Neural progenitor cell (in vitro differentiated cells): ENCODE results near the gene MORN3. TPM values are rescaled to one million over a fixed set of nuclear protein-coding genes. Genes with fewer than 3 reads are reported as not detected.
"Not testable (repeated sequence)": the region's sequence is repeated elsewhere in the genome, so short reads cannot be mapped to it uniquely, and the experiment has no call there.

ENCODE experiments used
- DNase-seq: peaks from one replicate; pipeline ENCODE4 v3.0.0-alpha.2; 2016; ENCODE audit warnings: low spot score
- H2AFZ ChIP-seq: fragments of 200-600 bp; sonication (generic); replicated peaks from 2 replicates; pipeline ENCODE4 v1.6.1; 2016; ENCODE audit warnings: antibody characterized with exemption
- H3F3A ChIP-seq: fragments of 200-600 bp; sonication (generic); 2 replicates; pipeline ENCODE4 v1.6.1; 2016; ENCODE audit warnings: antibody characterized with exemption, low read depth
- H3K27ac ChIP-seq: fragments of 200-600 bp; sonication (generic); 2 replicates; pipeline ENCODE4 v1.5.1; 2016; ENCODE audit warnings: mild to moderate bottlenecking
- H3K27me3 ChIP-seq: fragments of 200-600 bp; sonication (generic); 2 replicates; pipeline ENCODE4 v1.6.1; 2016; ENCODE audit warnings: mild to moderate bottlenecking, moderate library complexity
- H3K36me3 ChIP-seq: fragments of 200-600 bp; sonication (generic); 2 replicates; pipeline ENCODE4 v1.5.1; 2016
- H3K4me1 ChIP-seq: fragments of 200-600 bp; sonication (generic); 2 replicates; pipeline ENCODE4 v1.6.1; 2016; ENCODE audit warnings: mixed run types
- H3K4me2 ChIP-seq: fragments of 200-600 bp; sonication (generic); 2 replicates; pipeline ENCODE4 v1.6.1; 2016
- H3K4me3 ChIP-seq: fragments of 200-600 bp; sonication (generic); 2 replicates; pipeline ENCODE4 v1.5.1; 2016
- H3K79me2 ChIP-seq: fragments of 200-600 bp; sonication (generic); 2 replicates; pipeline ENCODE4 v1.6.1; 2016; ENCODE audit warnings: low read depth
- H3K9ac ChIP-seq: fragments of 200-600 bp; sonication (generic); 2 replicates; pipeline ENCODE4 v1.6.1; 2016
- H3K9me3 ChIP-seq: fragments of 200-600 bp; sonication (generic); 2 replicates; pipeline ENCODE4 v1.5.1; 2016; ENCODE audit warnings: low read depth
- H4K20me1 ChIP-seq: fragments of 200-600 bp; sonication (generic); 2 replicates; pipeline ENCODE4 v1.6.1; 2016; ENCODE audit warnings: low read depth
- H3K27ac Mint-ChIP-seq: 3 replicates; pipeline ENCODE4 v1.8.0; 2021; ENCODE audit warnings: mixed read lengths
- H3K27me3 Mint-ChIP-seq: 2 replicates; pipeline ENCODE4 v1.8.0; 2022; ENCODE audit warnings: low read depth, mild to moderate bottlenecking, inconsistent platforms, moderate library complexity, mixed read lengths; ENCODE audit not compliant: insufficient read depth
- H3K36me3 Mint-ChIP-seq: 3 replicates; pipeline ENCODE4 v1.8.0; 2021; ENCODE audit warnings: mixed read lengths
- H3K4me1 Mint-ChIP-seq: 3 replicates; pipeline ENCODE4 v1.8.0; 2021; ENCODE audit warnings: mixed read lengths
- H3K4me3 Mint-ChIP-seq: 3 replicates; pipeline ENCODE4 v1.8.0; 2021; ENCODE audit warnings: mild to moderate bottlenecking, moderate library complexity, mixed read lengths
- H3K9me3 Mint-ChIP-seq: 3 replicates; pipeline ENCODE4 v1.8.0; 2020; ENCODE audit warnings: mixed read lengths
- EZH2 ChIP-seq: fragments of 200-600 bp; sonication (generic); IDR thresholded peaks from 2 replicates; pipeline ENCODE4 v1.6.1; 2017; ENCODE audit warnings: antibody characterized with exemption, mild to moderate bottlenecking, moderate library complexity
- EZH2phosphoT487 ChIP-seq: fragments of 200-600 bp; sonication (generic); IDR thresholded peaks from 2 replicates; pipeline ENCODE4 v1.6.1; 2017; ENCODE audit warnings: antibody characterized with exemption
- total RNA-seq: library from RNA; depleted of rRNA; stranded (reverse); fragments of >200 nt; gene quantifications from 2 replicates; pipeline ENCODE4 v1.2.3, GENCODE V29; 2015; ENCODE audit warnings: low replicate concordance
- TF ChIP-seq, protein P1 (sequence below): fragments of 200-600 bp; sonication (generic); IDR thresholded peaks from 2 replicates; pipeline ENCODE4 v1.5.1; 2017; ENCODE audit warnings: antibody characterized with exemption, mild to moderate bottlenecking

The MORN3 gene
- total RNA-seq, 1 donor from 2014 or later, result 0.19 TPM

GRCh38 chr12:121693155-121693687 is 23.8 kb upstream of the MORN3 start:
- Mint-ChIP-seq H3K4me3 (no peak overlapping the region), H3K27me3 (peaks cover 6% of the 10 kb centered on the region), H3K36me3 (no peaks in the 10 kb centered on the region), H3K4me1 (peaks cover 28% of the 10 kb centered on the region), H3K9me3 (no peaks in the 10 kb centered on the region), H3K27ac (peak overlapping the region; percentile 27)
- Histone ChIP-seq H2AFZ (no peak overlapping the region), H3K27ac (no peak overlapping the region), H3K4me3 (no peak overlapping the region), H3K4me2 (no peak overlapping the region), H3K9me3 (no peaks in the 10 kb centered on the region), H3K79me2 (no peaks in the 10 kb centered on the region), H3K36me3 (no peaks in the 10 kb centered on the region), H3K27me3 (no peaks in the 10 kb centered on the region), H4K20me1 (no peaks in the 10 kb centered on the region), H3F3A (peaks cover 6% of the 10 kb centered on the region), H3K4me1 (peaks cover 3% of the 10 kb centered on the region), H3K9ac (no peak overlapping the region)
- DNase-seq, result no peak
- TF ChIP-seq EZH2phosphoT487 (no peak), EZH2 (no peak)
- TF ChIP-seq, protein P1, sequence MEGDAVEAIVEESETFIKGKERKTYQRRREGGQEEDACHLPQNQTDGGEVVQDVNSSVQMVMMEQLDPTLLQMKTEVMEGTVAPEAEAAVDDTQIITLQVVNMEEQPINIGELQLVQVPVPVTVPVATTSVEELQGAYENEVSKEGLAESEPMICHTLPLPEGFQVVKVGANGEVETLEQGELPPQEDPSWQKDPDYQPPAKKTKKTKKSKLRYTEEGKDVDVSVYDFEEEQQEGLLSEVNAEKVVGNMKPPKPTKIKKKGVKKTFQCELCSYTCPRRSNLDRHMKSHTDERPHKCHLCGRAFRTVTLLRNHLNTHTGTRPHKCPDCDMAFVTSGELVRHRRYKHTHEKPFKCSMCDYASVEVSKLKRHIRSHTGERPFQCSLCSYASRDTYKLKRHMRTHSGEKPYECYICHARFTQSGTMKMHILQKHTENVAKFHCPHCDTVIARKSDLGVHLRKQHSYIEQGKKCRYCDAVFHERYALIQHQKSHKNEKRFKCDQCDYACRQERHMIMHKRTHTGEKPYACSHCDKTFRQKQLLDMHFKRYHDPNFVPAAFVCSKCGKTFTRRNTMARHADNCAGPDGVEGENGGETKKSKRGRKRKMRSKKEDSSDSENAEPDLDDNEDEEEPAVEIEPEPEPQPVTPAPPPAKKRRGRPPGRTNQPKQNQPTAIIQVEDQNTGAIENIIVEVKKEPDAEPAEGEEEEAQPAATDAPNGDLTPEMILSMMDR, result no peak

DNA sequence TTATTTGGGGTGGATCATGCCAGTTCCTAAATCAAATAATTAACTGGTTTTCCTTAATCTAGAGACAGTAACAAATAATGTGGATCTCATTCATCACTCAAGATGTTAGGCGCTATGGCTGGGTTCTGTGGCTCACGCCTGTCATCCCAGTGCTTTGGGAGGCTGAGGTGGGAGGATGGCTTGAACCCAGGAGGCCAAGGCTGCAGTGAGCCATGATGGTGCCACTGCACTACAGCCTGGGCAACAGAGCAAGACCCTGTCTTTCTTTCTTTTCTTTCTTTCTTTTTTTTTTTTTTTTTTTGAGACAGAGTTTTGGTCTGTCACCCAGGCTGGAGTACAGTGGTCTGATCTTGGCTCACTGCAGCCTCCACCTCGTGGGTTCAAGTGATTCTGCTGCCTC is 23.3 kb upstream of the MORN3 start:
- H3K4me1 Mint-ChIP-seq, result peaks cover 28% of the 10 kb centered on the region
- H3K27ac Mint-ChIP-seq, H3K27me3 ChIP-seq, DNase-seq, H3K27me3 Mint-ChIP-seq, H3F3A ChIP-seq, H4K20me1 ChIP-seq, H3K4me1 ChIP-seq, H3K4me3 Mint-ChIP-seq, H2AFZ ChIP-seq, H3K27ac ChIP-seq, H3K9ac ChIP-seq, H3K9me3 Mint-ChIP-seq, H3K4me2 ChIP-seq, H3K4me3 ChIP-seq, H3K79me2 ChIP-seq, H3K36me3 ChIP-seq, H3K36me3 Mint-ChIP-seq, H3K9me3 ChIP-seq: not testable (repeated sequence)

GRCh38 chr12:121689430-121689829 is 20.0 kb upstream of the MORN3 start:
- no peaks in the 10 kb centered on the region for H3K79me2 ChIP-seq
- peaks cover 16% of the 10 kb centered on the region for H3F3A ChIP-seq
- H3K4me1 ChIP-seq, result peaks cover 3% of the 10 kb centered on the region
- H3K4me3 ChIP-seq, result no peak overlapping the region
- Mint-ChIP-seq H3K9me3 (no peaks in the 10 kb centered on the region), H3K4me1 (peaks cover 27% of the 10 kb centered on the region), H3K27me3 (peaks cover 15% of the 10 kb centered on the region), H3K27ac (no peak overlapping the region), H3K36me3 (no peaks in the 10 kb centered on the region), H3K4me3 (peak overlapping the region; percentile 13)
- no peak for DNase-seq
- H3K27me3 ChIP-seq, result no peaks in the 10 kb centered on the region
- no peaks in the 10 kb centered on the region for H3K36me3 ChIP-seq
- TF ChIP-seq, protein P1, result no peak
- TF ChIP-seq EZH2, result no peak
- TF ChIP-seq EZH2phosphoT487, result no peak
- H4K20me1 ChIP-seq, result no peaks in the 10 kb centered on the region
- H3K27ac ChIP-seq, result no peak overlapping the region
- H3K9me3 ChIP-seq, result no peaks in the 10 kb centered on the region
- no peak overlapping the region for H3K9ac ChIP-seq
- no peak overlapping the region for H3K4me2 ChIP-seq
- no peak overlapping the region for H2AFZ ChIP-seq

DNA sequence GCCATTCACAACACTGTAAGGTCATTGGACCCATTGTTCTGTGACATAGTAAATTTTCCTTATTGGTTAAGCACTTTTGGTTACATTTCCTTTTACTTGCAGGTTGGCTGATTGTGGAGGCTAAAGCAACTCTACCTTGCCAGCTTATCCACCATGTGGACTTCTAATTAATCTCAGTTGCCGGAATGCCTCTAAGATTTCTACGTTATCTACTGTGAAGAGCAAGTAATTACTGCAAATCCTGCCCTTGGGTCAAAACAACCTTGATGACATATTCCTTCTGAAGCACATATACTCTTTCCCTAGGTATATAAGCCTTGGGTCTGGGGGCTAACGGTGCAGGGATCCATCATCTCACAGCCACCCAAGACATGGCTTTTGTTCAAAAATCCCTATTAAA is 19.5 kb upstream of the MORN3 start:
- Histone ChIP-seq H4K20me1 (no peaks in the 10 kb centered on the region), H2AFZ (no peak overlapping the region), H3K4me3 (no peak overlapping the region), H3K27ac (no peak overlapping the region), H3F3A (peaks cover 16% of the 10 kb centered on the region), H3K9ac (no peak overlapping the region), H3K36me3 (no peaks in the 10 kb centered on the region), H3K79me2 (no peaks in the 10 kb centered on the region), H3K27me3 (no peaks in the 10 kb centered on the region), H3K4me2 (no peak overlapping the region), H3K9me3 (no peaks in the 10 kb centered on the region), H3K4me1 (peaks cover 3% of the 10 kb centered on the region)
- Mint-ChIP-seq H3K27me3 (peaks cover 13% of the 10 kb centered on the region), H3K36me3 (no peaks in the 10 kb centered on the region), H3K27ac (no peak overlapping the region), H3K4me3 (no peak overlapping the region), H3K4me1 (peaks cover 27% of the 10 kb centered on the region), H3K9me3 (no peaks in the 10 kb centered on the region)
- TF ChIP-seq EZH2phosphoT487 (no peak), EZH2 (no peak)
- TF ChIP-seq, protein P1, result no peak
- no peak for DNase-seq

DNA sequence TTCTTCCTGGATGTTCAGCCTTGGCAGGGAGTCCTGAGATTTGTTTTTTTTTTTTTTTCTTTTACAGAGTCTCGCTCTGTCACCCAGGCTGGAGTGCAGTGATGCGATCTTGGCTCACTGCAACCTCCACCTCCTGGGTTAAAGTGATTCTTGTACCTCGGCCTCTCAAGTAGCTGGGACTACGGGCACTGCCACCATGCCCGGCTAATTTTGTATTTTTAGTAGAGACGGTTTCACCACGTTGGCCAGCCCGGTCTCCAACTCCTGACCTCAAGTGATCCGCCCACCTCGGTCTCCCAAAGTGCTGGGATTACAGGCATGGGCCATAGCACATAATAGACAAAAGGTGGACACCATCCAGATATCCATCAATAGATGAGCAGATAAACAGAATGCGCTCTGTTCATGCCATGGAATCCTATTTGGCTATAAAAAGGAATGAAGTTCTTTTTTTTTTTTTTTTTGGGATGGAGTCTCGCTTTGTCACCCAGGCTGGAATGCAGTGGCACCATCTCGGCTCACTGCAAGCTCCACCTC is 10.3 kb upstream of the MORN3 start:
- H2AFZ ChIP-seq, result peak overlapping the region; percentile 79
- not testable (repeated sequence) for H3K4me3 ChIP-seq, H3K9ac ChIP-seq, H3K36me3 Mint-ChIP-seq, DNase-seq, H3K27me3 ChIP-seq, H3K4me3 Mint-ChIP-seq, H3K9me3 Mint-ChIP-seq, H3K27ac ChIP-seq, H3K79me2 ChIP-seq, H3K36me3 ChIP-seq, H3K4me1 ChIP-seq, H3K4me2 ChIP-seq, H3K27me3 Mint-ChIP-seq, H3K9me3 ChIP-seq, H4K20me1 ChIP-seq
- peak overlapping the region; percentile 81 for H3K27ac Mint-ChIP-seq
- peaks cover 18% of the 10 kb centered on the region for H3K4me1 Mint-ChIP-seq
- H3F3A ChIP-seq, result peaks cover 24% of the 10 kb centered on the region
